ENCODE measurements around the gene CPPED1. TPM values are rescaled to one million over a fixed set of nuclear protein-coding genes. Genes with fewer than 3 reads are reported as not detected.

CPPED1 gene
- total RNA-seq, 4 donors from 2014 or later: 10.4 to 18.9 (median 16.0) TPM

DNA sequence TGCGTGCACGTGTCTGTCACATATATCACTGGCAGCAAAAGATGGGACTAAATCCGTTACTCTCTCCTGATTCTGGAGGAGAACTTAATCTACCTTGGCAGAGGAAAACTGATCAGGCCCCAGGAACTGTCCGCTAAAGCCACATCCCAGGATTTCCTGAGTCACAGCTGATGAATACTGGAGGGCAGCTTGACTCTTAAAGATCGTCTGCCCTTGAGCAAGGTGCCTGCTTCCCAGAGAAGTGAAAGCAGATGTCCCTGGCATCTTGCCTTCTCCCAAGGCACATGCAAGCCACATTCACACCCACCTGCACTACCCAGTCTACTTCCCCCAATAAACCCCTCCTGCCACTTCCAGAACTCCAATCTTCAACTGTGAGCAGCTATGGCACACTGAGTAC lies 99.8 kb downstream of the CPPED1 start:
- H3K36me3 ChIP-seq: peaks cover 0 to 40% (median 0%) of the 10 kb centered on the region in 3 donors
- H3K27ac ChIP-seq: no peak overlapping the region
- H3K27me3 ChIP-seq: no peaks in the 10 kb centered on the region
- TF ChIP-seq POLR2A (IDR thresholded peaks at IDR 0.05) (no peak), EP300 (IDR thresholded peaks at IDR 0.05) (no peak)
- TF ChIP-seq, protein P1, sequence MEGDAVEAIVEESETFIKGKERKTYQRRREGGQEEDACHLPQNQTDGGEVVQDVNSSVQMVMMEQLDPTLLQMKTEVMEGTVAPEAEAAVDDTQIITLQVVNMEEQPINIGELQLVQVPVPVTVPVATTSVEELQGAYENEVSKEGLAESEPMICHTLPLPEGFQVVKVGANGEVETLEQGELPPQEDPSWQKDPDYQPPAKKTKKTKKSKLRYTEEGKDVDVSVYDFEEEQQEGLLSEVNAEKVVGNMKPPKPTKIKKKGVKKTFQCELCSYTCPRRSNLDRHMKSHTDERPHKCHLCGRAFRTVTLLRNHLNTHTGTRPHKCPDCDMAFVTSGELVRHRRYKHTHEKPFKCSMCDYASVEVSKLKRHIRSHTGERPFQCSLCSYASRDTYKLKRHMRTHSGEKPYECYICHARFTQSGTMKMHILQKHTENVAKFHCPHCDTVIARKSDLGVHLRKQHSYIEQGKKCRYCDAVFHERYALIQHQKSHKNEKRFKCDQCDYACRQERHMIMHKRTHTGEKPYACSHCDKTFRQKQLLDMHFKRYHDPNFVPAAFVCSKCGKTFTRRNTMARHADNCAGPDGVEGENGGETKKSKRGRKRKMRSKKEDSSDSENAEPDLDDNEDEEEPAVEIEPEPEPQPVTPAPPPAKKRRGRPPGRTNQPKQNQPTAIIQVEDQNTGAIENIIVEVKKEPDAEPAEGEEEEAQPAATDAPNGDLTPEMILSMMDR (IDR thresholded peaks at IDR 0.05): no peak
- no peak overlapping the region for H3K4me3 ChIP-seq
- no peaks in the 10 kb centered on the region for H3K9me3 ChIP-seq
- no peaks in the 10 kb centered on the region for H3K4me1 ChIP-seq
- no peak for DNase-seq (ENCODE audit: low spot score in 2 of 2)
- 81 to 85% methylated on average over 5 of the region's 5 CpGs for WGBS, 2 donors

DNA sequence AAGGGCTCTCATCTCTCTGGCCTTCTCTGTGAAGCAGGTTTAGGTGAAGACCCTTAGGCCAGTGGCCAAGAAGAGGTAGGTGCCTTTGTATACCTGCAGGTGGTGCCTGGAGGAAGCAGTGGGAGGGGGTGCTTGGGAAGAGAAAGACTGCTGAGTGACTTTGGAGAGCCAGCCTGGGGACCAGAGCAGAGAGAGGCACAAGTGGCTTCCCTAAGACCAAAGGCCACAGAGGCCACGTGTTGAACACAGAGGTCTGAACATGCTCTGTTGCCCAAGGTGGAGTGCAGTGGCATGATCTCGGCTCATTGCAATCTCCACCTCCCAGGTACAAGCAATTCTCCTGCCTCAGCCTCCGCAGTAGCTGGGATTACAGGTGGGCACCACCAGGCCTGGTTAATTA lies 103.5 kb downstream of the CPPED1 start:
- WGBS, 2 donors: 87 to 95% methylated on average over 3 of the region's 3 CpGs
- no peak overlapping the region for H3K27ac ChIP-seq
- no peaks in the 10 kb centered on the region for H3K4me1 ChIP-seq
- H3K27me3 ChIP-seq: no peaks in the 10 kb centered on the region
- TF ChIP-seq, protein P1 (IDR thresholded peaks at IDR 0.05): no peak
- TF ChIP-seq EP300 (IDR thresholded peaks at IDR 0.05): no peak
- no peak for TF ChIP-seq POLR2A (IDR thresholded peaks at IDR 0.05)
- DNase-seq (ENCODE audit: low spot score in 2 of 2): no peak
- H3K36me3 ChIP-seq: peaks cover 0 to 40% (median 0%) of the 10 kb centered on the region in 3 donors
- no peaks in the 10 kb centered on the region for H3K9me3 ChIP-seq
- no peak overlapping the region for H3K4me3 ChIP-seq

- WGBS, 2 donors: 69 to 71% methylated on average over 7 of the region's 7 CpGs
- H3K27ac ChIP-seq: no peak overlapping the region
- no peak for DNase-seq (ENCODE audit: low spot score in 2 of 2)
- no peaks in the 10 kb centered on the region for H3K9me3 ChIP-seq
- H3K4me3 ChIP-seq: no peak overlapping the region
- H3K27me3 ChIP-seq: no peaks in the 10 kb centered on the region
- no peak for TF ChIP-seq POLR2A (IDR thresholded peaks at IDR 0.05)
- peaks cover 0 to 33% (median 0%) of the 10 kb centered on the region in 3 donors for H3K36me3 ChIP-seq
- no peaks in the 10 kb centered on the region for H3K4me1 ChIP-seq
These were observed 104.5 kb downstream of the CPPED1 start for GRCh38 chr16:12699161-12699560.

DNA sequence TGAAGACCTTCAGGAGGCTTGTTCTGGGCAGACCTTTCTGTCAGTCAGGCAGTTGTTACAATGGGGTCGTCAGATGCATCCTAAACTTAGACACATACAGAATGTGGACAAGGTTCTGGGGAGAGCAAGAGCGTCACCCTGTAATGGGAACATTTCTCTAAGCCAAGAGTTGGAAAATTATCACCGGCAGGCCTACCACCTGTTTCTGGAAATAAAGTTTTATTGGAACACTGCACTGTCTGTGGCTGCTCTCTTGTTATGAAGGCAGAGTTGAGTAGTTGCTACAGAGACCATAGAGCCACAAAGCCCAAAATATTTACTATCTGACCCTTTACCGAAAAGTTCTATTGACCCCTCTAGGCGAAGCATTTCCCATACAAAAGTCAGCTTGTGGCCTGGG lies 106.2 kb downstream of the CPPED1 start:
- H3K27me3 ChIP-seq: no peaks in the 10 kb centered on the region
- WGBS, 2 donors: 94 to 97% methylated on average over 5 of the region's 5 CpGs
- no peak for DNase-seq (ENCODE audit: low spot score in 2 of 2)
- no peaks in the 10 kb centered on the region for H3K4me1 ChIP-seq
- no peak overlapping the region for H3K4me3 ChIP-seq
- no peaks in the 10 kb centered on the region for H3K9me3 ChIP-seq
- no peak overlapping the region for H3K27ac ChIP-seq
- TF ChIP-seq POLR2A (IDR thresholded peaks at IDR 0.05): no peak
- TF ChIP-seq EP300 (IDR thresholded peaks at IDR 0.05): no peak
- peaks cover 0 to 37% (median 0%) of the 10 kb centered on the region in 3 donors for H3K36me3 ChIP-seq

DNA sequence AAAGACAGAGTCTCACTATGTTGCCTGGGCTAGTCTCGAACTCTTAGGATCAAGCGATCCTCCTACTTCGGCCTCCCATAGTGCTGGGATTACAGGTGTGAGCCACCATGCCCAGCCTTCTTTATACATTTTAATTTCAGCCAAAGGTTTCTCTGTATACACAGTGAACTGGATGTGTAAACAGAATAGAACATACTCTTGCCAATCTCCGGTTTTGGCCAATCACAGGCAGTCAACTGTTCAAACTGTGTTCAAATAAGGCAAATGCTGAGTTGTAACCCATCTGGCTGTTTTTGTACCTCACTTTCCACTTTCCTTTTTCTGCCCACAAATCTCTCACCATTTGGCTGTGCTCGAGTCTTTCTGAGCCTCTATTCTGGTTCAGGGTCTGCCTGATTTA lies 108.2 kb downstream of the CPPED1 start:
- H3K9me3 ChIP-seq: no peaks in the 10 kb centered on the region
- DNase-seq (ENCODE audit: low spot score in 2 of 2): no peak
- no peaks in the 10 kb centered on the region for H3K27me3 ChIP-seq
- H3K36me3 ChIP-seq: peaks cover 0 to 22% (median 0%) of the 10 kb centered on the region in 3 donors
- TF ChIP-seq EP300 (IDR thresholded peaks at IDR 0.05): no peak
- TF ChIP-seq, protein P1 (IDR thresholded peaks at IDR 0.05): no peak
- no peak for TF ChIP-seq POLR2A (IDR thresholded peaks at IDR 0.05)
- H3K4me1 ChIP-seq: no peaks in the 10 kb centered on the region
- no peak overlapping the region for H3K4me3 ChIP-seq
- 95 to 96% methylated on average over 5 of the region's 5 CpGs for WGBS, 2 donors
- no peak overlapping the region for H3K27ac ChIP-seq

DNA sequence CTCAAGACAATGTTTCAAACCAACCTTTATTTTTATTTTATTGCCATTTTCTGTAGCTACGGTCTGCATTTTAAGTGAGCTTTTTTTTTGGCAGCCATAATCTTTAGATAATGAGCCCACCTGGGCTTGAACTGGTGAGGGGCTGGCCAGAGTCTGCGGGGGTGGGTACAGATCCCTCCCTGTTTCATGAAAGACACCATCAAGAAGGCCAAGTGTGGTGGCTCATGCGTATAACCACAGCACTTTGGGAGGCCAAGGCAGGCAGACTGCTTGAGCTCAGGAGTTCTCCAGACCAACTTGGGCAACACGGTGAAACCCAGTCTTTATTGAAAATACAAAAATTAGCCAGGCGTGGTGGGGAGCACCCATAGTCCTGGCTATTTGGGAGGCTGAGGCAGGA lies 113.7 kb downstream of the CPPED1 start:
- Histone ChIP-seq H3K36me3 (peaks cover 0 to 16% (median 0%) of the 10 kb centered on the region in 3 donors), H3K4me3 (no peak overlapping the region), H3K4me1 (no peaks in the 10 kb centered on the region), H3K27me3 (no peaks in the 10 kb centered on the region), H3K9me3 (no peaks in the 10 kb centered on the region), H3K27ac (no peak overlapping the region)
- 80 to 87% methylated on average over 5 of the region's 5 CpGs for WGBS, 2 donors
- TF ChIP-seq EP300 (IDR thresholded peaks at IDR 0.05) (no peak), POLR2A (IDR thresholded peaks at IDR 0.05) (no peak)
- TF ChIP-seq, protein P1 (IDR thresholded peaks at IDR 0.05): no peak
- no peak for DNase-seq (ENCODE audit: low spot score in 2 of 2)

Measured in tibial nerve (tissue), 4 donors.